AG08396 (cell line): ENCODE results near the gene NAV2.
"Not testable (repeated sequence)": the region's sequence is repeated elsewhere in the genome, so short reads cannot be mapped to it uniquely, and the experiment has no call there.

Experiments used
- DNase-seq: peaks from one replicate; pipeline ENCODE4 v3.0.0; 2012; ENCODE audit warnings: low spot score, mixed read lengths

The NAV2 gene

DNA sequence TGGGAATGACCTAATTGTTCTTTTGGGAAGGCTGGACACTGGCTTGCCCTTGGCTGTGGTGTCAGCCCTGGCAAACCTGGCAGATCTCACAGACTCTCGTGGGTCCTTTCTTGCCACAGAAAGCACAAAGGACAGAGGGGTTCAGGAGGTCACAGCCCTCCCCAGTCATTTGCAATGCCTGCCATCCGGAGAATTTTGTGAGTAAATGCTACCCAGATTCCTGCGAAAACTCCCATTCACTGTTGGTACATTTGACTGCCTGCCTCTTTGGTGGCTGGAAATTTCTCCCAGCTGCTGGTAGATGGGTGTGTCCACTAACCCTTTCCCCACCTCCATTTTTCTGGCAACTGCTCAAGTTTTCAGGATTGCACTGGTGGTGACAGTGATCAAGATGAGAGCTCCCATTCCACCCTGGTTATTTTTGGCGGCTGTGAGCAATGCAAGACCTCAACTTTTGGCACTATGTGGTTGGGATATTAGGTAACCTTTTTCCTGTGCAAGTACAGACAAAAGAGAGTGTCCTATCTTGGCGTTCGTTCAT, 155.7 kb downstream of the NAV2 start:
- DNase-seq: peak; percentile 65

DNA sequence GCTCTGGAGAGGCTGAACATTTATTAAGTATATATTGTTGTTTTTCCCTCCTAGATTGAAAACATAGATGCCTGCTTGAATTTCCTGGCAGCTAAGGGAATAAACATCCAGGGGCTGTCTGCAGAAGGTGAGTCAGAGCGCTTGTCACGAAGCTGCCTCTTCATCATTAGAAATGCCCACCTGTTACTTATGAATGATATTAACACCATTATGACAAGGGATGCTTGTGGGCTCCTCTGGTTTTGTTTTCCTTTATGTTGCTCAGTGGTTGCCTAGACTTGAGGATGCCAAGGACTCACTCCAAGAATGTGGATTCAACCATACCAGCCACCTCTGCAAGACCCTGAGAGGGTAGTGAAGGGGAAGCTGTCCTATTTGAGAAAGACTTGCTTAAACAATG, 156.2 kb downstream of the NAV2 start:
- DNase-seq: no peak

- DNase-seq: no peak
These were observed 156.8 kb downstream of the NAV2 start for GRCh38 chr11:19869466-19869865.

- no peak for DNase-seq
These were observed 157.4 kb downstream of the NAV2 start for GRCh38 chr11:19869946-19870589.

DNA sequence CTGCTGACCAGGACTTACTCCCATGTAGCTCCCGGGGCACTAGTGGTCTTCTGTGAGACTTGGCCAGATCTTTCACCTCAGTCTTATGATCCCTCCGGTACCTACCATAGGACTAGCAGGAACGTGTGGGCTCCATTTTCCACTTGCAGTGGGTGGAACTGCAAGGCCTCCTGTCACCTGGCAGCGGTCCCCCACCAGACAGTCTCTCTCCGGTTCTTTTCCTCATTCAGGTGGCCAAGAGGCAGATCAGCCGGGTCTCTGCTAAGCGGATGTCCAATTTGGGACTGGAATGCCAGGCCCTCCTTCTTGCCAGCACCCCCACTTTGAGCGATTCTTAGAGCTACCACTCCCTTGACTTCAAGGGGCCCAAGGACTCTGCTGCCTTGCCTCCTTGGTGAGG, 158.9 kb downstream of the NAV2 start:
- DNase-seq: no peak

DNA sequence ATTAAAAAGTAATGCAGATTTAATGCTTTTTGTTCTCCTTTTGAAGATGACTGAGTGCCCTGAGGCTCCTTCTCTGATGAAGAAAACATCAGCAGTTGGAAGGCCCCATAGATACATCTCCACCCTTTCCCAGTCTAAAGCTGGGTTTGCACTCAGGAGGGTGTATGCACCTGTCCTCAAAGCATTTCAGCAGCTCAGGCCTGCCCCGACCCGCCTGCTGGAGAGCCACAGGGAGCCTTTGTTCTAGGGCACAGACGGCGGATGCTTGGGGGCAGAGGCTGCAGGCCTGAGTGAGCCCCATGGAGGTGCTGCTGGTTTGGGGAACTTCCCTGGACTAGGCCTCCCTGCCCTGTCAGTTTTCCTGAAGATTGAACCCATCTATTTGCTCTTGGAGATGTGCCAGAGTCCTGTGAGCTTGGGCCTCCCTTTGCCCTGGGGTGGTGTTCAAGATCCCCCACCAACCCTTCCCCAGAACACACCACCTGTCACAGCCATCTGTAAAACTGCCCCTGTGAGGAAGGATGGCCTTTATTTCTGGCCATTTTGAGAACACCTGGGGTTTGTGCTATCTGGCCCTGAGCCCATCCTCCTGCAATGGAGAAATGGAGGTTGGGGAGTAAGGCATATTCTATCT, 160.0 kb downstream of the NAV2 start:
- DNase-seq: no peak

- no peak for DNase-seq
These were observed 161.1 kb downstream of the NAV2 start for GRCh38 chr11:19873730-19874129.

- no peak for DNase-seq
These were observed 161.6 kb downstream of the NAV2 start for GRCh38 chr11:19874266-19874665.

DNA sequence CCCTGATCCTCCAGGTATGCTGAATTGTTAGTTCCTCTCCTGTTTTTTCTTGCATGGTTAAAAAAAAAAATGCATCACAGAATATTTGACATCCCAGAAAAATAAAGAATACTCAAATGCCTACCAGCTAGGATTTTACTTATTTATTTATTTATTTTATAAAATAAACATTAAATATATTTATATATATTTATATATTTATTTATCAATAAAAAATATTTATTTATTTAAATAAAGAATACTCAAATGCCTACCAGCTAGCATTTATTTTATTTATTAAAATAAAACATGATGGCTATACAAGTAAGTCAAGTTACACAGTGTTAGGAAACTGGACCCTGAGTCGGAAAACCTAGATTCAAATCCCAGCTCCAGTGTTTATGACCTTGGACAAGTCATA, 164.1 kb downstream of the NAV2 start:
- no peak for DNase-seq

GRCh38 chr11:19878520-19878919, 165.9 kb downstream of the NAV2 start:
- no peak for DNase-seq

DNA sequence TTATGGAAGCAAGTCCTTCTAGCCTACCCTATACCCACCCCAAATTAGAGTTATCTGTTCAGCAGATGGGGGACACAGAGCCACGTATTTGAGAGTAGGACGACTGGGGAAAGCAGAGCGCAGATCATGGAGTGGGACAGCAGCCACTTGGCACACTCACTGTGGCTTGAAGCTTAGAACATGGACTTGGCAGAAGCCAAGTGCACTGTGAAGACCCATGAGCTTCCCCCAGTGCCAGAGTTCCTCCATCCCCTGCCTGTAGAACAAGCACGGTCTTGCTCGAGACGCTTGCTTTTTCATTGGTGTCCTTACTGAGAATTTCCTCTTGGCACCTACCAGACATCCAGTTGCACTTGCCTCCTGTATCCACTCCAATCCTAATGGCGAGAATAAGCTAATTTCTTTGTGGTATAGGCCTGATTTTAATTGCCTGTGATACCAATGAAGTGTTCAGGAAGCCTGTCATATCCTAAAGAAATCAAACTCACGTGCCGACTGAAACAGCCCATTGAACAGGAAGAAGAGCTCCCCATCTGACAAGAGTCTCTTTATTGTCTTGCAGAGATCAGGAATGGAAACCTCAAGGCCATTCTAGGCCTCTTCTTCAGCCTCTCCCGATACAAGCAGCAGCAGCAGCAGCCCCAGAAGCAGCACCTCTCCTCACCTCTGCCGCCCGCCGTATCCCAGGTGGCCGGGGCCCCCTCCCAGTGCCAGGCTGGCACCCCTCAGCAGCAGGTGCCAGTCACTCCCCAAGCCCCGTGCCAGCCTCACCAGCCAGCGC, 166.9 kb downstream of the NAV2 start:
- no peak for DNase-seq

DNA sequence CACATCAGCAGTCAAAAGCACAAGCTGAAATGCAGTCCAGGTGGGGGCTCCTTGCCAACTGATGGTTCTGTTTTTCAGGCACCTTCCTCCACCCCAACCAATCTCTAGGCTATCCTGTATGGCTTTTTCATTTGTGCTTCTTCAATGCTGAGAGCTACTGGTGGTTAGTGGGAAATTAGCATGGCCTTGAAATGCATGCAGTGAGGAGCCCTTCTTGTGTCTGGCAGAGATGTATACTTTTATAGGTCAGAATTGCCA, 167.4 kb downstream of the NAV2 start:
- DNase-seq: no peak

DNA sequence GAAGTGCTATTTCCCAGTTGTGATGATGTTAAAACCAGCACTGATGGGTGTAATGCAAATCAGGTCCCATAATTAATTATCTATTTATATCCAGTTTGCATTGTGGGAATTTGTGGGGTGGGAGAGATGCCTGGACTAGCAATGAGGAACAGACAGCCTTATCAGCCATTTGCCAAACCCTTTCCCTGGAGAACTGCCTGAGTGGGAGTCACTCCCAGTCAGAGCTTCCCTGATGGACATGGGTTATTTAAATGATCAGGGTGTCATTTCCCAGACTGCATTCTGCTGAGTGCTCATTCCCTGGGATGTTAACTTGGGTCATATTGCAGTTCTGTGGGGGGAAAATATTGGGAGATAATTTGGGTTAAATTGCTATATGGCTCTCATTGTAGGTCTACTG, 168.5 kb downstream of the NAV2 start:
- DNase-seq: no peak

DNA sequence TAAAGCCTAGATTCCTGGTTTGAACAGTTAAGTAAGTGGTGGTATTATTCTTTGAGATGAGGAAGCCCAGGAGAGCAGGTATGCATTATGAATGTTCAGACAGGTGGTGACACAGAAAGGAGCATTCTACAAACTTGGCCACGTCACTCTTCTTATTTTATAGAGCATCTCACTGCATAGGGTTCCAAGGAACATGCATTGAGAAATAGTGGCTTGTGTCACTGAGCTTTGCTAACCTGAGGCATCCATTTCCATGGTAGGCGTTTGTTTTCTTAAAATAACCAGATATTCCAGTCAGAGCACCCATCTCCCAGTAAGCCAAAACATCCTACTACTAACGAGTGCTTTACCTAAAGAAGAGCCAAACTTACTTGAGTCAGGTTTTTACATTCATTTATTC, 169.7 kb downstream of the NAV2 start:
- no peak for DNase-seq

DNA sequence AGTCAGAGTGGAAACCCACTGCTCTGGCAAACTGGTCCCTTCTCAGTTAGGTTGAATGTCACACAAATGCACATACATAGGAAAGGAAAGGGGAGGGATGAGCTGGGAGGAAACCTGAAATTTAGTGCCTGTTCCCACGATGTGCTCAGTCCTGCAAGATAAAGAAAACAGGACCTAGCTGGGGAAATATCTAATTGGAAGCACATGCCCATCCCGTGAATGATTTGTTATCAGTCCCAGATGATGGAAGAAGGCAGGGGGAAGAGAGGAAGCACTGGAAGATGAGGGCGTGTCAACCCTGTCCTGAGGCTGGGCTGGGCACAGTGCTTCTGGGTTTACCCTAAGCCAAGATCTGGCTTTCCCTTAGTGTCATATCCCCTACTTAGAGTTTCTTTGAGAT, 173.9 kb downstream of the NAV2 start:
- no peak for DNase-seq

DNA sequence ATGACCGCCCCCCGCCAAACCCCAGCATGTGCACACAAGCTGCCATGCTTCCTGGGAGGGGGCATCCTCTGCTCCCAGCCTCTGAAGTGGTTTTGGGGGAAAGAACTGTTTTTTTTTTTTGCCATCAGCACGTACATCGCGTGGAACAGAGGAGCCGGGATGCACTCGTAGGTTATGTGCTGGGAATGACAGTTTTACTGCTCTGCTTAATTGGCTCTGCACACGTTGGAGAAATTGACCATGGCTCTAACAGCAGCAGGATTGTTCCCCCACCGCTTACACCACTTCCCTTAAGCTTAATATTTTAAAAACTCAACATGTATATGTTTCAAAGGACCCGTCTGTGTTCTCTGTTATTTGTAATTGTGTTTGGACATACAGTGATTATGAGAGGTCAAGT, 175.2 kb downstream of the NAV2 start:
- DNase-seq: no peak

DNA sequence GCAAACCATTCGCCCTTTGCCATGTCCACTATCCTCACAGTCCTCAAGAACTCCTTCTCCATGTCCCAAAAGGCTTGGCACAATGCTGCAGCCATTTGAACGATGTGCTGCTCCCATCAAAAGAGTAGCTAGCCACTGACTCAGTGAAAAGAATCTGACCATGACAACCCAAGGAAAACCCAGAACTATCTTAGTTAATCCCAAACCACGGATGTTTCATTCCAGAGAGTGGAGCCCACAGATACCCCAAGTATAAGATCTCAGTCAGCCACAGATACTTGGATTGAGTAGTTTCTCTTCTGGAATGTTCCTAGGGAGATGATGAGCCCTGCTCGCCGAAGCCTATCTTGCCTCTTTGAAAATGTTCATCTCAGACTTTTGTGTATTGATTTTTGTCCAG, 176.9 kb downstream of the NAV2 start:
- no peak for DNase-seq

DNA sequence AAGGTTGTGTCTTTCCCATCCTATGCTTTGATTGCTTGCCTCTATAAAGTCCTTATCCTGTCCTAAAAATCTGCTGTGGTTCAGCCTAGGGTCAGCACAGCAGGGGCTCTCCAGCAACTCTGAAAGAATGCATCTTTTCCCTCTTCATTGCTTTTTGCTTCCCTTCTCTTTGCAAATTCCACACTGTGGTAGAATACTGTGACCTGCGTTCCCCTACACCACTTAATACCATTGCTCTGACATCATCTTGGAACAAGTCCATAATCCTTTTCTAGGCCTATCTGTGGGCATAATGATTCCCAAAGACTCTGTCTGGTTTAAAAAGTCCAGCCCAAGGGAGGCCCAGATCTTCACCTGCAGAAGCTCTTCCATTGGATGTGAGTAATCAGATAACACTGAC, 177.7 kb downstream of the NAV2 start:
- DNase-seq: peak; percentile 72

GRCh38 chr11:19891022-19891421, 178.4 kb downstream of the NAV2 start:
- no peak for DNase-seq

DNA sequence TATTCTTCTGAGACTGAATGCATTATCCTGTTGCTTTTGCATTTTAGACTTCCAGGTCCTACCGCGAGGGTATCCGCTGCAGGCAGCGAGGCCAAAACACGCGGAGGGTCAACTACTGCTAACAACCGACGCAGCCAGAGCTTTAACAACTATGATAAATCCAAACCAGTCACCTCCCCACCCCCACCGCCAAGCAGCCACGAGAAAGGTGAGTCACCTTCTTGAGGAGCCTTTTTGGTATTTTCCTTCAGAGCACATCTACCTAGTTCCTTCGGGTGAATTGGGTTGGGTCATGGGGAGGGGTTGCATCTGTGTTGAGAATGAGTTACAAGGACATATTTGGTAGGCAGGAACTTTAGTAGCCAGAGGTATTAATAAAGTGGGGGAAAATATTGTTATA, 179.8 kb downstream of the NAV2 start:
- no peak for DNase-seq

- no peak for DNase-seq
These were observed 180.2 kb downstream of the NAV2 start for GRCh38 chr11:19892876-19893275.

- no peak for DNase-seq
These were observed 181.8 kb downstream of the NAV2 start for GRCh38 chr11:19894404-19894803.

- DNase-seq: not testable (repeated sequence)
These were observed 182.4 kb downstream of the NAV2 start for GRCh38 chr11:19895037-19895436.
